Colon (tissue), 2 donors: ENCODE measurements around the gene PITPNM1.
"Not testable (repeated sequence)": the region's sequence is repeated elsewhere in the genome, so short reads cannot be mapped to it uniquely, and the experiment has no call there.

Experiments
- FAIRE-seq: peaks from 2 replicates; lab custom pipeline; 2012; peaks lifted over from hg19 to GRCh38; lab: Jason Lieb, UNC
- donor health status: control.
- donor health status: control.

Gene PITPNM1

GRCh38 chr11:67489885-67490726 lies 15.1 kb downstream of the PITPNM1 start:
- FAIRE-seq, result no peak

GRCh38 chr11:67489203-67489884 lies 15.8 kb downstream of the PITPNM1 start:
- no peak for FAIRE-seq

DNA sequence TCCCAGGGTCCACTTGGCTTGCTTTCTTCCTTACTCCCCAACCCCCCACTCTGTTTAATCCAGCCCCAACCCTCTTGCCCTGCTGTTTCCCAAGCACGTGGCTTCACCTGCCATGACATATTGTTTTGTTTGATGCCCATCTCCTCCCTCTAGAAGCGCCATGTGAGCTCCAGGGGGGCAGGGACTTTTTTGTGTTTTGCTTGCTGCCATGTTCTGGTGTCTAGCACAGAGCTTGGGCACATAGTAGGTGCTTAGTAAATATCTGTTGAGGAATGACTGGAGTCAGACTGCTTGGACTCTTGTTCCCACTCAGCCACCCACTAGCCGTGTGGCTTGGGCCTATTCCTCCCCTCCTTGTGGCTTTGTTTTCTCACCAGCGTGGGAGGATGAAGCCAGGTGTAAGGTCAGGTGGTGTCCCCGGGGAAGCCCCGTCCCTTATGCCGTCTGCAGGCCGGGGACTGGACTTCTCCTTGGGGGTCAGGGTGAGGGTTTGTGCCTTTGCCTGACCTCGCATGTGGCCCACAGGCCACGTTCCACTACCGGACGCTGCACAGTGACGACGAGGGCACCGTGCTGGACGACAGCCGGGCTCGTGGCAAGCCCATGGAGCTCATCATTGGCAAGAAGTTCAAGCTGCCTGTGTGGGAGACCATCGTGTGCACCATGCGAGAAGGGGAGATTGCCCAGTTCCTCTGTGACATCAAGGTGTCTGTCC lies 18.5 kb downstream of the PITPNM1 start:
- no peak for FAIRE-seq

DNA sequence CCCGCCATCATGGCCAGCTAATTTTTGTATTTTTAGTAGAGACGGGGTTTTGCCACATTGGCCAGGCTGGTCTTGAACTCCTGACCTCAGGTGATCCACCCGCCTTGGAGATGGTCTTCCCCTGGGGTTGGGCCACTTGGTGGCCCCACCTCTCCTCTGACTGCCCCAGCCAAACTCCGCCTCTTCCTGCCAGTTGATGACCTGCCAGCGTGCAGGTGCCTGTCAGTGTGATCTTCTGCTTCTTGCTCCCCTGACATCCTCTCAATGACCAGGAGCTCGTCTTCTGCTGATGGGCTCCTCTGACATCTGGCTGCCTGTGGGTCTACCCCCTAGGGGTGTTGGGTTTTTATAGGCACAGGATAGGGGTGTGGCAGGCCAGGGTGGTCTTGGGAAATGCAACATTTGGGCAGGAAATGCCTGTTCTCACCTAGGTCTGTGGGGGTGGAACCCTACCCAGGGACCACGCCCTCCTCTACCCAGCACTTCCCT lies 19.2 kb downstream of the PITPNM1 start:
- not testable (repeated sequence) for FAIRE-seq

DNA sequence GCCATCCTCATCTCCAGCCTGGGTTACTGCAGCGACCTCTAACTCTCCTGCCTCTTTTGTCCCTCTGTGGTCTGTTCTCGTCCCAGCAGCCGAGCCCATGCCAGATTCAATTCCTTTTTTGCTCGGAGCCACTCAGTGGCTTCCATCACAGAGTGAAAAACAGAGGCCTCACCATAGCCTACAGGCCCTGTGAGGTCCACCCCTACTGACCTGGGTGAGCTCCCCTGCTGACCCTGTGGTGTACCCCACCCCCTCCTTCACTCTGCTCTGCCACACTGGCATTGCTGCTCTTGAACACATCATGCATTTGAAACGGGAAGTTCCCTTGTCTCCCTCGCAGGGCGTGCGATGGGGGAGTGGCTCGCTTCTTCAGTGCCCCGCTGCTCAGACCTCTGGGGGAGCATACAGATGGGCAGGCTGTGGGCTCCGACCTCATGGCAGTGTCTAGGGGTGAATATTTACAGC lies 20.3 kb downstream of the PITPNM1 start:
- FAIRE-seq, result no peak

DNA sequence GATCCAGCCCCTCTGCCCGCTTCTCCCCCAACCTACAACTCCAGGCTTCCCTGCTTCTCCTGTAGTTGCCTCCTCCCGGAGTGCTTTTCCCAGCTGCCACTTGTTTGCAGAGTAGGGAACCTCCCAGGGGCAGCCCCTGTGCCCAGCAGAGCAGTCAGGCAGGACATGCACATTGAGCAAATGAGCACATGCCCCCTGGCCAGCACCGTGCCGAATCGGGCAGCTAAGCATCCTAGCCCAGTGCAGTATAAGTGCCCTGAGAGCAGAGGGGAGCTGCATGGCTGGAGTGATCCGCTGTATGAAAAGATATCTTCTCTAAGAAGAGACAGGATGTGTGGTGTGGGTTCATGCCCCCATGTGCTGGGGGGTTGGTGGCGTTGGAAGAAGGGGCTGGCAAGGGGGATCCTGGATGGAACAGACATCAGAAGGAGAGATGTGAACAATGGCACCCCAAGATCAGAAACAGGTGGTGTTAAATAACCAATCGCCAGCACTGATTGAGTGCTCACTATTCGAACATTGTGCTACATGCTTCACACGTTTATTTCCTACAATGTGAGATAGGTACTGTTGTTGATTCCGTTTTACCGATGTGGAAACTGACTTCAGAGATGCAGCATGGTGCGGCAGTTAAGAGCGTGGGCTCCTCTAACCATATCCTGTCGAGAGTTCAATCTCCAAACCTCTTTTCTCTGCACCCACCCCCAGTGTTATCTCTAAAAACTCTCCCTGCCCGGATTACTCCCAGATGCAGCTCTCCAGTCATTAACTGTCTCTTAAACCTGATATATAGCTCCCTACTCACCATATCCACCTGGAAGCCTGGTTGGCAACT lies 21.1 kb downstream of the PITPNM1 start:
- FAIRE-seq, result no peak

- no peak for FAIRE-seq
These were observed 22.1 kb downstream of the PITPNM1 start, which contains the start of gene AIP for GRCh38 chr11:67482827-67483798. TSS of gene AIP (plus strand) at chr11:67483026. CDS start at chr11:67483159, 133 bp downstream.

DNA sequence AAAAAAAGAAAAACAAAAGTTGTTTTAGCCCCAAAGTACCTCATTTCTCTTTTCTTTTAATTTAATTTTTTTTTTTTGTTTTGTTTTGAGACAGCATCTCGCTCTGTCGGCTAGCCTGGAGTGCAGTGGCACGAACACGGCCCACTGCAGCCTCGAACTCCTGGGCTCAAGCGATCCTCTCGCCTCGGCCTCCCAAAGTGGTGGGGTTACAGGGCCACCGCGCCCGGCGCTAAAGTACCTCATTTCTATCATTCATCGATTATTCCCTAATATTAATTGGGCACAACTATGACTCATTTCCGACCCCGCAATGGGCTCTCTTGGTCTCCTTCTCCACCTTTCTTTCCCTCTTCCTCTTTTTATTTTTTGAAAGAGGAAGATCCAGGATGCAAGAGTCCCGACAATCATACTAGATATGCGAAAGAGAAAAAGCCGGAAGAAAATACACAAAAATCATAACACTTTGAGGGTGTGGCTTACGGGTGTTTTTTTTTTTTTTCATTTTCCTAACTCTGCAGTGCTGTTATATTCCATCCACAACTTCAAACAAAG lies 22.8 kb downstream of the PITPNM1 start:
- FAIRE-seq, result no peak

DNA sequence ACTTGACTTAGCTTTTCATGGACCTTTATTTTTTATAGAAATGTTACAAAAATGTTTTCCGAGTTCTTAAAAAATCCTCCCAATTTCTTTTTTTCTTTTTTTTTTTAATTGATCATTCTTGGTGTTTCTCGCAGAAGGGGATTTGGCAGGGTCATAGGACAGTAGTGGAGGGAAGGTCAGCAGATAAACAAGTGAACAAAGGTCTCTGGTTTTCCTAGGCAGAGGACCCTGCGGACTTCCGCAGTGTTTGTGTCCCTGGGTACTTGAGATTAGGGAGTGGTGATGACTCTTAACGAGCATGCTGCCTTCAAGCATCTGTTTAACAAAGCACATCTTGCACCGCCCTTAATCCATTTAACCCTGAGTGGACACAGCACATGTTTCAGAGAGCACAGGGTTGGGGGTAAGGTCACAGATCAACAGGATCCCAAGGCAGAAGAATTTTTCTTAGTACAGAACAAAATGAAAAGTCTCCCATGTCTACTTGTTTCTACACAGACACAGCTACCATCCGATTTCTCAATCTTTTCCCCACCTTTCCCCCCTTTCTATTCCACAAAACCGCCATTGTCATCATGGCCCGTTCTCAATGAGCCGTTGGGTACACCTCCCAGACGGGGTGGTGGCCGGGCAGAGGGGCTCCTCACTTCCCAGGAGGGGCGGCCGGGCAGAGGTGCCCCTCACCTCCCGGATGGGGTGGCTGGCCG lies 27.7 kb downstream of the PITPNM1 start:
- not testable (repeated sequence) for FAIRE-seq

DNA sequence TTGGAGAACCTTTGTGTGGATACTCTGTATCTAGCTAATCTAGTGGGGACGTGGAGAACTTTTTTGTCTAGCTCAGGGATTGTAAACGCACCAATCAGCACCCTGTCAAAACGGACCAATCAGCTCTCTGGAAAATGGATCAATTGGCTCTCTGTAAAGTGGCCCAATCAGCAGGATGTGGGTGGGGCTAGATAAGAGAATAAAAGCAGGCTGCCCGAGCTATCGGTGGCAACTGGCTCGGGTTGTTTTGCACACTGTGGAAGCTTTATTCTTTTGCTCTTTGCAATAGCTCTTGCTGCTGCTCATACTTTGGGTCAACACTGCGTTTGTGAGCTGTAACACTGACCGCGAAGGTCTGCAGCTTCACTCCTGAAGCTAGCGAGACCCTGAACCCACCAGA lies 28.5 kb downstream of the PITPNM1 start:
- not testable (repeated sequence) for FAIRE-seq

DNA sequence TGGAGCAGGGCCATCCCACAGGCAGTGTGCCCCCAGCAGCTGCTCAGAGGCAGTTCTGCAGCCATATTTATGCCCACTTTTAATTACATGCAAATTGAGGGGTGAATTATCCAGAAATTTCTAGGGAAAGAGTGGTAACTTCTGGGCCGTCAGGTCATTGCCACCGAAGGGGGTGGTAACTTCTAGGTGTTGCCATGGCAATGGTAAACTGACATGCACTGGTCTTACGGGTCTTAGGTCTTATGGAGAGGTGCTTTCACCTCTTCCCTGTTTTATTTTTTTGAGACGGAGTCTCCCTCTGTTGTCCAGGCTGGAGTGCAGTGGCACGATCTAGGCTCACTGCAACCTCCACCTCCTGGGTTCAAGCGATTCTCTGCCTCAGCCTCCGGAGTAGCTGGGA lies 32.3 kb downstream of the PITPNM1 start:
- FAIRE-seq, result no peak

DNA sequence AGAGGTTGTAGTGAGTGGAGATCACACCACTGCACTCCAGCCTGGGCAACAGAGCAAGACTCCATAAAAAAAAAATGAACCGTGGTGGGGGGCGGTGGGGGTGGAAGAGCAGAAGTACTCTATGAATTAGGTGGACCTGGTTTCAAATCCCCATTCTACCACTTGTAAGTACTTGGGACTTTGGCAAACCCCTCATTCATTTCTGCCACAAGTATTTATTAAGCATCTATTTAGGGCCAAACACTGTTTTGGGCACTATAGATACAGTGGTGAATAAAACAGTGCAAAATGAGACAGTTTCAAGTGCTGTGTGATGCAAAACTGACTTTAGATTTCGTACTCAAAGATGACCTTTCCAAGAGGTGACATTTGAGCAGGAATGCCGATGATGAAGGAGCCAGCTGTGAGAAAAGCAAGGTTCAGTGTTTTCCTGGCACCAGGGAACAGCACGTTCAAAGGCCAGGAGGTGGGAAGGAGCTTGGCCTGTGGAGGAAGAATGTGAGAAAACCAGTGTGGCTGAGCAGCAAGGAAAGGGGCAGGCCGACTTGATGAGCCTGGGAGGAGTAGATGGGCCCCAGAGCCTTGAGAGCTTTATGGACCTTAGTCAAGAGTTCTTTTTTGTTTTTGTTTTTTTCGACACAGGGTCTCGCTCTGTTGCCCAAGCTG lies 34.7 kb downstream of the PITPNM1 start:
- FAIRE-seq, result no peak

GRCh38 chr11:67469508-67469811 lies 35.7 kb downstream of the PITPNM1 start:
- FAIRE-seq, result no peak

DNA sequence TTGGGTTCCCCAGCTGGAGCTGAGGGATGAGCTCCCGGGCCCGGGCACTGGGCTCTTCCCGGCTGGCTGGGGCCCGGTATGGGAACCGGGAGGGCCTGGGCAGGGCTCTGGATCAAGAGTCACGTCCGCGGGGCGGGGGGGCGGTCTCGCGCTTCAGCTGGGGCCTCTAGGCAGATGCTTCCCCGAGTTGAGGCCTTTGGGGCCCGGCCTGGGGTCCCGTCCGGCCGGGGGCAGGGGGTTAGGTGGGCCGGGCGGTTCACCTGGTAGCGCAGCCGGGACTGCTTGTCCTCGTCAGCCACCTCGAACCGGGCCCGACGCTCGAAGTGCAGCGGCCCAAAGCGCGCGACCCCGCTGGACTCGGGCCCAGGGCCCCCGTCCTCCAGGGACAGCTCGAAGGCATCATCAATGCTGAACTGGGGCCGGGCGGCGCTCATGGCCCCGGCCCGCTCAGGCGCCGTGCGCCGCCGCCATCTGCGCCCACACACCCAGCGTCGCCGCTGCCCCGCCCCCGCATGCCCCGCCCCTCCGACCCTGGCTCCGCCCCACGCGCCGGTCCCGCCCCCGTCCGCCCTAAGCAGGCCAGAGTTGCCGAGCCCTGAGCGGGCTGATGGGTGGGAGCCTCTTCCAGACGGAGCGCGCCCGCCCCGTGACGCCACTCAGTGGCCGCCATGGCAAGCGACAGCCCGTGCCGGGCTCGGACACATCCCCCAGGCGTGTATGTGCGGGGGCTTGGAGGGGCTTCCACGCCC lies 36.2 kb downstream of the PITPNM1 start, which contains the start of gene TMEM134:
Gene TMEM134, minus strand, starts transcription at position 493 of the 749 bp plus-strand sequence. Its CDS starts 59 bp downstream, at position 434.
- no peak for FAIRE-seq

DNA sequence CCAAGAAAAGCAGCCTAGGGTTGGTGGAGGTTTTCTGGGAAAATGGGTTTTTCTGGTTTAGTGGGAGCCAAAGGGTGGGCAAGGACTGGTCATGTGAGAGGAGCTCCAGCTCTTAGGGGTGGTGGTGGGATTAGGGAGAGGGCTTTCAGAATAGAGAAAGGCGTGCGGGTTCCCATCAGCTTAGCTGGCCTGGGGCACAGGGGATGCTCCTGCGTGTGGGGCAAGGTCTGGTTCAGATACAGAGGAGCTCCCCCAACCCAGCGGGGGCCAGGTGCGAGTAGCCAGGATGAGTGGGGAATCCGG lies 36.8 kb downstream of the PITPNM1 start:
- no peak for FAIRE-seq

- no peak for FAIRE-seq
These were observed 37.1 kb downstream of the PITPNM1 start for GRCh38 chr11:67468056-67468455.

GRCh38 chr11:67466962-67467771 lies 38.0 kb downstream of the PITPNM1 start:
- FAIRE-seq, result no peak
